PC-3 (cell line): ENCODE data around the gene PUM2.

ENCODE experiments used
- CTCF ChIP-seq: fragments of 300-600 bp; sonication (generic); conservative IDR thresholded peaks from 2 replicates; pipeline ENCODE4 v1.5.1; 2017; ENCODE audit warnings: antibody characterized with exemption, low read depth, mild to moderate bottlenecking, low read length
- EZH2 ChIP-seq: fragments of 300-600 bp; sonication (generic); IDR thresholded peaks from one replicate; pipeline ENCODE4 v1.6.1; 2017; ENCODE audit warnings: antibody characterized with exemption, mild to moderate bottlenecking, low read length; ENCODE audit not compliant: unreplicated experiment
- EZH2phosphoT487 ChIP-seq: fragments of 300-600 bp; sonication (generic); IDR thresholded peaks from 2 replicates; pipeline ENCODE4 v1.6.1; 2018; ENCODE audit warnings: mild to moderate bottlenecking, antibody characterized with exemption, low read length, borderline replicate concordance

- TF ChIP-seq CTCF (no peak), EZH2 (no peak), EZH2phosphoT487 (no peak)
Observed at GRCh38 chr2:20198796-20199632, 151.6 kb downstream of the PUM2 start.
